OCI-LY3 (cell line): ENCODE results near the gene LAD1.

Experiments
- EZH2phosphoT487 ChIP-seq: fragments of 200-600 bp; shearing (Covaris generic); IDR thresholded peaks from 2 replicates; pipeline ENCODE4 v1.6.1; 2018; ENCODE audit warnings: antibody characterized with exemption, mixed run types, low read depth
- TF ChIP-seq, protein P1 (sequence below): fragments of 200-600, 300-600 bp; sonication (generic); IDR thresholded peaks from 2 replicates; pipeline ENCODE4 v1.5.1; 2014; ENCODE audit warnings: antibody characterized with exemption, low read length, low read depth

DNA sequence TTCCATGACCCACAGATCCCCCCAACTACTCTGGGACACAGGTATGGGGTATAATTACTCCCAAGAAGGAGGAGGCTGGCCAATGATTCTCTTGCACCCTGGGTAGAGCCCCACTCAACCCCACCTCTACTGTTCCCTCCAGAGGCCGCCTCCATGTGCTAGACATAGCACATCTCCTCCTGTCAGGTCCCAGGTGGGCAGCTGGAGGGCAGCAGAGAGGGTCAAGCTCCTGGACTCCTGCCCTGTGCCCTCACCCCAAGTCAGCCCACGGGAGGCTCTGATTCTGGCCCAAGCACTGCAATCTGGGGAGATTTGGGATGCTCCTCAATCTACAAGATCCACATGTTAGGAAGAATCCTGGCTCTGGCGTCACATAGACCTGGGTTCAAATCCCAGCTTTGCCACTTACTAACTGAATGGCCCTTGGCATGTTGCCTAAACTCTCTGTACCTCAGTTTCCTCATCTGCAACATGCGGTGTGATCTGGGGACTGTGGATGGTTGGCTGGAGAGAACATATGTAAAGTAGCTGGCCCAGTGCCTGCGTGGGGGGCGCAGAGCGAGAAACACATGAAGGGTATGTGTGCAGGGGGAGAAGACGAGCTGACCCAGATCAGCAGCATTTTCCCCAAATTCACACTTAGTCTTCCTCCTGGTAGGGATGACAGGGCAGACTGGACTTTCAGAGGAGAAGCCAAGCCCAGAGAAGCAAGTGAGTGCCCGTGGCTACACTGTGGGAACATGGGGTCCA is 44.8 kb downstream of the LAD1 start:
- TF ChIP-seq, protein P1, sequence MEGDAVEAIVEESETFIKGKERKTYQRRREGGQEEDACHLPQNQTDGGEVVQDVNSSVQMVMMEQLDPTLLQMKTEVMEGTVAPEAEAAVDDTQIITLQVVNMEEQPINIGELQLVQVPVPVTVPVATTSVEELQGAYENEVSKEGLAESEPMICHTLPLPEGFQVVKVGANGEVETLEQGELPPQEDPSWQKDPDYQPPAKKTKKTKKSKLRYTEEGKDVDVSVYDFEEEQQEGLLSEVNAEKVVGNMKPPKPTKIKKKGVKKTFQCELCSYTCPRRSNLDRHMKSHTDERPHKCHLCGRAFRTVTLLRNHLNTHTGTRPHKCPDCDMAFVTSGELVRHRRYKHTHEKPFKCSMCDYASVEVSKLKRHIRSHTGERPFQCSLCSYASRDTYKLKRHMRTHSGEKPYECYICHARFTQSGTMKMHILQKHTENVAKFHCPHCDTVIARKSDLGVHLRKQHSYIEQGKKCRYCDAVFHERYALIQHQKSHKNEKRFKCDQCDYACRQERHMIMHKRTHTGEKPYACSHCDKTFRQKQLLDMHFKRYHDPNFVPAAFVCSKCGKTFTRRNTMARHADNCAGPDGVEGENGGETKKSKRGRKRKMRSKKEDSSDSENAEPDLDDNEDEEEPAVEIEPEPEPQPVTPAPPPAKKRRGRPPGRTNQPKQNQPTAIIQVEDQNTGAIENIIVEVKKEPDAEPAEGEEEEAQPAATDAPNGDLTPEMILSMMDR: no peak
- no peak for TF ChIP-seq EZH2phosphoT487
